Colonic mucosa (tissue), 4 donors: ENCODE measurements around the gene FAM193A. TPM values are rescaled to one million over a fixed set of nuclear protein-coding genes. Genes with fewer than 3 reads are reported as not detected.

Experiments
- DNase-seq: peaks from one replicate; pipeline ENCODE4 v3.0.0-alpha.2; 2020
- H3K27ac ChIP-seq: fragments of 200-600 bp; one replicate; pipeline ENCODE4 v1.8.0; 2021
- H3K27me3 ChIP-seq: fragments of 200-600 bp; one replicate; pipeline ENCODE4 v1.8.0; 2021
- H3K36me3 ChIP-seq: fragments of 200-600 bp; one replicate; pipeline ENCODE4 v1.8.0; 2021
- H3K4me1 ChIP-seq: fragments of 200-600 bp; one replicate; pipeline ENCODE4 v1.8.0; 2021; ENCODE audit warnings: mild to moderate bottlenecking
- H3K4me3 ChIP-seq: fragments of 200-600 bp; one replicate; pipeline ENCODE4 v1.8.0; 2021
- H3K9ac ChIP-seq, 2 donors: one replicate each; pipeline ENCODE4 v1.7.0; 2013; ENCODE audit warnings: control low read depth in 2 of 2, low read depth in 2 of 2, low read length in 2 of 2
- H3K9me3 ChIP-seq: fragments of 200-600 bp; one replicate; pipeline ENCODE4 v1.8.0; 2021
- intact Hi-C: fragments of 100-400 bp; cut with DNase I; formaldehyde crosslinking; loops from one replicate; pipeline ENCODE4 v1.14.1; 2022
- total RNA-seq, 2 donors: library from RNA; stranded (reverse); fragmentation: NEBNext Ultra II Directional in 1 of 2; extraction: Animal tissue kit (Norgen Biotek cat#: 25700) in 1 of 2; gene quantifications; one replicate each; pipeline ENCODE4 v1.2.1, GENCODE V29; 2021
- TF ChIP-seq, protein P1 (sequence below): fragments of 200-600 bp; IDR thresholded peaks from one replicate; pipeline ENCODE4 v1.8.0; 2022; ENCODE audit warnings: antibody characterized with exemption, mild to moderate bottlenecking
- donor health status: healthy.
- donor health status: DM: no; HTN: no; CAD: no.
- donor health status: DM: no; HTN: no; CAD: no.

The FAM193A gene
- total RNA-seq, 2 donors from 2014 or later, result 18.0 to 25.8 TPM

DNA sequence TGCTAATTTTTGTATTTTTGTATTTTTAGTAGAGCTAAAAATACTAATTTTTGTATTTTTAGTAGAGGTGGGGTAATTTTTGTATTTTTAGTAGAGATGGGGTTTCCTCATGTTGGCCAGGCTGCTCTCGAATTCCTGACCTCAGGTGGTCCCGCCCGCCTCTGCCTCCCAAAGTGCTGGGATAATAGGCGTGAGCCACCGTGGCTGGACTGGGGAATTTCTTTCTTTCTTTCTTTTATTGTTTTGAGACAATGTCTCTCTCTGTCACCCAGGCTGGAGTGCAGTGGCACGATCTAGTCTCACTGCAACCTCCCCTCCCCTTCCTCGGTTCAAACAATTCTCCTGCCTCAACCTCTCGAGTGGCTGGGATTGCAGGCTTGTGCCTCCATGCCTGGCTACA, 83.0 kb downstream of the FAM193A start:
- no peak for DNase-seq
- H3K9me3 ChIP-seq, result no peaks in the 10 kb centered on the region
- H3K27ac ChIP-seq, result no peak overlapping the region
- intact Hi-C loops, result no loop called here
- H3K27me3 ChIP-seq, result no peaks in the 10 kb centered on the region
- no peak overlapping the region for H3K4me3 ChIP-seq
- H3K36me3 ChIP-seq, result no peaks in the 10 kb centered on the region
- H3K4me1 ChIP-seq, result no peaks in the 10 kb centered on the region
- H3K9ac ChIP-seq, result no peak overlapping the region
- TF ChIP-seq, protein P1, sequence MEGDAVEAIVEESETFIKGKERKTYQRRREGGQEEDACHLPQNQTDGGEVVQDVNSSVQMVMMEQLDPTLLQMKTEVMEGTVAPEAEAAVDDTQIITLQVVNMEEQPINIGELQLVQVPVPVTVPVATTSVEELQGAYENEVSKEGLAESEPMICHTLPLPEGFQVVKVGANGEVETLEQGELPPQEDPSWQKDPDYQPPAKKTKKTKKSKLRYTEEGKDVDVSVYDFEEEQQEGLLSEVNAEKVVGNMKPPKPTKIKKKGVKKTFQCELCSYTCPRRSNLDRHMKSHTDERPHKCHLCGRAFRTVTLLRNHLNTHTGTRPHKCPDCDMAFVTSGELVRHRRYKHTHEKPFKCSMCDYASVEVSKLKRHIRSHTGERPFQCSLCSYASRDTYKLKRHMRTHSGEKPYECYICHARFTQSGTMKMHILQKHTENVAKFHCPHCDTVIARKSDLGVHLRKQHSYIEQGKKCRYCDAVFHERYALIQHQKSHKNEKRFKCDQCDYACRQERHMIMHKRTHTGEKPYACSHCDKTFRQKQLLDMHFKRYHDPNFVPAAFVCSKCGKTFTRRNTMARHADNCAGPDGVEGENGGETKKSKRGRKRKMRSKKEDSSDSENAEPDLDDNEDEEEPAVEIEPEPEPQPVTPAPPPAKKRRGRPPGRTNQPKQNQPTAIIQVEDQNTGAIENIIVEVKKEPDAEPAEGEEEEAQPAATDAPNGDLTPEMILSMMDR, result no peak

DNA sequence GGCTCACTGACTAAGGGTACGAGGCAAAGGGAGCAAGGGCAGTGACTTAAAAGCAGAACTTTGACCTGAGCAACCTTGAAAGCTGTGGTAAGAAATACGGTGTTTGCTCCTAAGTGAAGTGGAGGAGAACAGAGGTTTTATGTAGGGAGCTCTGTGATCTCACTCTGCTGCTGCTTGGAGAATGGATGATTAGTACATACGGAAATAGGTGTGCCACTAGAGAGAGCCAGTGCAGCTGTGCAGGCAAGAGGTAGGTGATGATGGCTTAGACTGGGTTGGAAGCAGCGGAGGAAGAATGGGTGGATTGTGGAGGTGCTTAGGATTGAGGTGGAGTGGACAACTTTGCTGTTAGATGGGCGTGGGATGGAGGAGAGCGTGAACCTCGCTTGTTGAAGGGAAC, 85.0 kb downstream of the FAM193A start:
- no peaks in the 10 kb centered on the region for H3K36me3 ChIP-seq
- no peak for DNase-seq
- intact Hi-C loops, result no loop called here
- no peaks in the 10 kb centered on the region for H3K9me3 ChIP-seq
- no peak overlapping the region for H3K27ac ChIP-seq
- no peak overlapping the region for H3K4me3 ChIP-seq
- no peak overlapping the region for H3K9ac ChIP-seq
- H3K27me3 ChIP-seq, result no peaks in the 10 kb centered on the region
- H3K4me1 ChIP-seq, result no peaks in the 10 kb centered on the region
- TF ChIP-seq, protein P1, result no peak

DNA sequence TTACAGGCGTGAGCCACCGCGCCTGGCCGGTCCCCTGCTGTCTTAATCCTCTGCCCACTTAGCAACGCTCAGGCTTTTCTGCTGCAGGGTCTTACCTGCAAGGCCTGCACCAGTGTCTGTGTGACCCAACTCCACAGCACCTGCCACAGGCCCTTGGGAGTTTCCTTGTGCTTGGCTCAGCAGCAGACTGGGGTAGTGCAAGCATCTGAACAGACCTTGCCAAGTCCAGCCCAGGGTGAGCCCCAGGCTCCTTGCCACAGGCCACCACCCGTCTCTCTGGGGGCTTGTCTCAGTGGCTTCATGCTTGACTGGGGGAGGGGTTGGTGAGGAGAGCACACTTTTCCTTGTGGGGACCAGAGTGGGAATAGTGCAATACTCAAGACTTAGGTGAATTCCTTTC, 87.0 kb downstream of the FAM193A start:
- H3K4me1 ChIP-seq, result no peaks in the 10 kb centered on the region
- H3K9ac ChIP-seq, result no peak overlapping the region
- no peaks in the 10 kb centered on the region for H3K9me3 ChIP-seq
- H3K27me3 ChIP-seq, result no peaks in the 10 kb centered on the region
- TF ChIP-seq, protein P1, result no peak
- no peak for DNase-seq
- H3K36me3 ChIP-seq, result no peaks in the 10 kb centered on the region
- no peak overlapping the region for H3K4me3 ChIP-seq
- no peak overlapping the region for H3K27ac ChIP-seq
- intact Hi-C loops, result no loop called here

DNA sequence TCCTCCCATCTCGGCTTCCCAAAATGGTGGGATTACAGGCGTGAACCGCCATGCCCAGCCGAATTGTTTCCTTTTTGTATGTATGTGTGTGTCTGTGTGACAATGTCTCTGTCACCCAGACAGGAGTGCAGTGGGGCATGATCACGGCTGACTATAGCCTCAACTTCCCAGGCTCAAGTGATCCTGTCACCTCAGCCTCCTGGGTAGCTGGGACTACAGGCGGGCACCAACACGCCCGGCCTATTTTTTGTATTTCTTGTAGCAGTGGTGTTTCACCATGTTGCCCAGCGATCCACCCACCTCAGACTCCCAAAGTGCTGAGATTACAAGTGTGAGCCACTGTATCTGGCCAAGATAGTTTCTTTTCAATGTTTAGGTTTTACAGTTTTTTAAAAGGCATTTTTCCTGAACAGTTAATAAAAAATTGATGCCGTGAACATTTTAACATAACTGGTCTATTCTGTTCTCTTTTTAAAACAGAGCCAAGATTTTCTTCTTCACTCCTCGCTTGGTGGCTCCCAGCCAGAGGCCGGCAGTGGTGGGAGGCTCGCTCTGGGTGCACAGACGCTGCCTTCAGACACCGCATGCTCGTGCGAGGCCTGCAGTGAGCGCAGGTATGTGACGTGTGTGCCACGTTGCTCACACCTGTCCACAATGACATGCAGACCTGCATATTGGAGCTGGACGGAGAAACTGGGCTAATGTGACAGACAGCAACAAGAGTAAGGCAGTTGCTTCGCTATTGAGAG, 88.5 kb downstream of the FAM193A start:
- Histone ChIP-seq H3K9ac (no peak overlapping the region), H3K9me3 (no peaks in the 10 kb centered on the region), H3K27ac (no peak overlapping the region), H3K4me3 (no peak overlapping the region), H3K36me3 (no peaks in the 10 kb centered on the region), H3K27me3 (no peaks in the 10 kb centered on the region), H3K4me1 (no peaks in the 10 kb centered on the region)
- intact Hi-C loops, result no loop called here
- DNase-seq, result no peak
- TF ChIP-seq, protein P1, result no peak

DNA sequence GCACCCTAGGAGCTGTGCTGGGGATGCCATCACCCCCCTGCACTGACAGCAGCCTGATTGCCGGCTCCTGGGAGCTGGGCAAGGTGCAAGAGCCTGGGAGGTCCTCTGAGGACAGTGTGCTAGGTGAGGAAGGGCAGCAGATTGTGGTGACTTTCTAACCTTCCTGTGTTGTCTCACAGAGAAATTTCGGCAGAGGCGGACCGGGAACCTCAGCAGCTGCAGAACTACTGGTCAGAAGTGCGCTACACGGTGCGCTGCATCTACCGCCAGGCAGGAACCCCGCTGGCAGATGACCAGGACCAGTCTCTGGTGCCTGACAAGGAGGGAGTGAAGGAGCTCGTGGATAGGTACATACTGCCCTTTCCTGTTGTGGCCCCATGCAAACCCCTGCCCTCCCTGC, 89.8 kb downstream of the FAM193A start:
- no peaks in the 10 kb centered on the region for H3K36me3 ChIP-seq
- TF ChIP-seq, protein P1, result no peak
- no peak for DNase-seq
- no peak overlapping the region for H3K9ac ChIP-seq
- no peaks in the 10 kb centered on the region for H3K4me1 ChIP-seq
- no peaks in the 10 kb centered on the region for H3K9me3 ChIP-seq
- H3K27me3 ChIP-seq, result no peaks in the 10 kb centered on the region
- no peak overlapping the region for H3K4me3 ChIP-seq
- intact Hi-C loops, result no loop called here
- no peak overlapping the region for H3K27ac ChIP-seq
